Activated naive CD4-positive, alpha-beta T cell treated with anti-CD3 and anti-CD28 coated beads, Interleukin-2, amount 50 U/mL, for 72 hours (primary cell): ENCODE results near the gene CCR5AS. TPM values are rescaled to one million over a fixed set of nuclear protein-coding genes. Genes with fewer than 3 reads are reported as not detected.

Experiments
- ATAC-seq, 2 donors: fragments of 150-1000 bp; cut with Tn5 transposase; 2 replicates each; pipeline ENCODE4 v1.10.0; 2021; ENCODE audit warnings: mild to moderate bottlenecking in 2 of 2, moderate library complexity in 2 of 2
- DNase-seq, 2 donors: peaks; one replicate each; pipeline ENCODE4 v3.0.0; 2021 to 2022; ENCODE audit warnings: low spot score in 2 of 2
- H3K27ac Mint-ChIP-seq, 2 donors: one replicate each; pipeline ENCODE4 v1.8.0; 2022; ENCODE audit warnings: mild to moderate bottlenecking in 2 of 2, mixed read lengths in 2 of 2
- H3K36me3 Mint-ChIP-seq, 2 donors: one replicate each; pipeline ENCODE4 v1.8.0; 2022; ENCODE audit warnings: mixed read lengths in 2 of 2
- H3K9me3 Mint-ChIP-seq, 2 donors: one replicate each; pipeline ENCODE4 v1.8.0; 2022; ENCODE audit warnings: mixed read lengths in 2 of 2
- total RNA-seq, 2 donors: library from RNA; stranded (reverse); gene quantifications; one replicate each; pipeline ENCODE4 v1.2.3, GENCODE V29; 2022

The CCR5AS gene

GRCh38 chr3:46325645-46326300 is 81.1 kb downstream of the CCR5AS start:
- Mint-ChIP-seq H3K9me3 (peaks cover 0 to 6% of the 10 kb centered on the region in 2 donors), H3K27ac (no peak overlapping the region), H3K36me3 (peaks cover 0 to 6% of the 10 kb centered on the region in 2 donors)
- ATAC-seq (no peak), DNase-seq (no peak)

- Mint-ChIP-seq H3K9me3 (peaks cover 0 to 6% of the 10 kb centered on the region in 2 donors), H3K36me3 (peaks cover 0 to 6% of the 10 kb centered on the region in 2 donors), H3K27ac (no peak overlapping the region)
- no peak for DNase-seq
- no peak for ATAC-seq
These were observed 82.8 kb downstream of the CCR5AS start for GRCh38 chr3:46324036-46324435.

- Mint-ChIP-seq H3K9me3 (peaks cover 0 to 23% of the 10 kb centered on the region in 2 donors), H3K36me3 (peaks cover 9 to 18% of the 10 kb centered on the region in 2 donors), H3K27ac (no peak overlapping the region)
- DNase-seq (no peak), ATAC-seq (no peak)
These were observed 85.3 kb downstream of the CCR5AS start for GRCh38 chr3:46321461-46322104.

GRCh38 chr3:46318207-46318927 is 88.5 kb downstream of the CCR5AS start:
- Mint-ChIP-seq H3K27ac (no peak overlapping the region), H3K36me3 (peaks cover 9 to 21% of the 10 kb centered on the region in 2 donors), H3K9me3 (peaks cover 0 to 20% of the 10 kb centered on the region in 2 donors)
- DNase-seq (no peak), ATAC-seq (peak in 1 of 2 donors; percentile 26)

GRCh38 chr3:46316206-46316605 is 90.7 kb downstream of the CCR5AS start:
- DNase-seq = no peak
- Mint-ChIP-seq H3K27ac (no peak overlapping the region), H3K9me3 (peaks cover 0 to 17% of the 10 kb centered on the region in 2 donors), H3K36me3 (peaks cover 9 to 21% of the 10 kb centered on the region in 2 donors)
- no peak for ATAC-seq

- ATAC-seq = peak; percentile 75 to 79
- DNase-seq = no peak
- Mint-ChIP-seq H3K36me3 (peaks cover 9 to 21% of the 10 kb centered on the region in 2 donors), H3K27ac (no peak overlapping the region), H3K9me3 (peaks cover 0 to 17% of the 10 kb centered on the region in 2 donors)
These were observed 92.3 kb downstream of the CCR5AS start for GRCh38 chr3:46314517-46314916.

Other genes with a start within 250 kb of the CCR5AS start
- under 1 TPM in 1 of 2 donors, not detected in 1; 0.19 TPM for gene CCR1, start 198.8 kb downstream of the CCR5AS start, total RNA-seq
- gene CCR3, start 164.6 kb downstream of the CCR5AS start, total RNA-seq = not detected
- under 1 TPM in 1 of 2 donors, not detected in 1; 0.19 TPM for gene CCR2, start 53.0 kb downstream of the CCR5AS start, total RNA-seq
- gene CCR5, start 36.1 kb downstream of the CCR5AS start, total RNA-seq = under 1 TPM in 1 of 2 donors, not detected in 1; 0.25 TPM
- gene CCRL2, start 193 bp upstream of the CCR5AS start, total RNA-seq = 1 to 10 TPM in 1 of 2 donors, under 1 TPM in 1; 0.72 to 1.4 TPM
- gene LTF, start 57.8 kb upstream of the CCR5AS start, total RNA-seq = not detected
- not detected for gene RTP3, start 90.9 kb upstream of the CCR5AS start, total RNA-seq
- not detected for gene LRRC2, start 159.2 kb upstream of the CCR5AS start, total RNA-seq
- not detected for gene FAM240A, start 205.5 kb upstream of the CCR5AS start, total RNA-seq